T-helper 2 cell treated with Interferon-gamma antibody and Interleukin-4, amounts not matched to agents 100 ng/mL and 5 ng/mL, for 36 hours (primary cell): Measurements from ENCODE around the gene ANKRD13B. TPM values are rescaled to one million over a fixed set of nuclear protein-coding genes. Genes with fewer than 3 reads are reported as not detected.
"Not testable (repeated sequence)": the region's sequence is repeated elsewhere in the genome, so short reads cannot be mapped to it uniquely, and the experiment has no call there.

Source experiments
- intact Hi-C: fragments of 100-400 bp; cut with micrococcal nuclease; formaldehyde crosslinking; loops from one replicate; pipeline ENCODE4 v1.15.1; 2023
- total RNA-seq: library from RNA; stranded (reverse); gene quantifications from 2 replicates; pipeline ENCODE4 v1.2.3, GENCODE V29; 2022

Gene ANKRD13B
- total RNA-seq, 1 donor from 2014 or later = 13.7 TPM

GRCh38 chr17:29629839-29630238 is 36.9 kb downstream of the ANKRD13B start:
- intact Hi-C loops = loop anchor here (10.0 kb wide), 1 partner anchor 465 kb away; no protein-coding TSS in a partner anchor

- intact Hi-C loops = loop anchor here (10.0 kb wide), 1 partner anchor 464 kb away; no protein-coding TSS in a partner anchor
Measured at GRCh38 chr17:29630630-29631193, 37.8 kb downstream of the ANKRD13B start.

- intact Hi-C loops = loop anchor here (10.0 kb wide), 1 partner anchor 461 kb away; no protein-coding TSS in a partner anchor
Measured at GRCh38 chr17:29633886-29634285, 41.0 kb downstream of the ANKRD13B start.

- intact Hi-C loops = no loop called here
Measured at GRCh38 chr17:29640413-29640812, 47.5 kb downstream of the ANKRD13B start.

DNA sequence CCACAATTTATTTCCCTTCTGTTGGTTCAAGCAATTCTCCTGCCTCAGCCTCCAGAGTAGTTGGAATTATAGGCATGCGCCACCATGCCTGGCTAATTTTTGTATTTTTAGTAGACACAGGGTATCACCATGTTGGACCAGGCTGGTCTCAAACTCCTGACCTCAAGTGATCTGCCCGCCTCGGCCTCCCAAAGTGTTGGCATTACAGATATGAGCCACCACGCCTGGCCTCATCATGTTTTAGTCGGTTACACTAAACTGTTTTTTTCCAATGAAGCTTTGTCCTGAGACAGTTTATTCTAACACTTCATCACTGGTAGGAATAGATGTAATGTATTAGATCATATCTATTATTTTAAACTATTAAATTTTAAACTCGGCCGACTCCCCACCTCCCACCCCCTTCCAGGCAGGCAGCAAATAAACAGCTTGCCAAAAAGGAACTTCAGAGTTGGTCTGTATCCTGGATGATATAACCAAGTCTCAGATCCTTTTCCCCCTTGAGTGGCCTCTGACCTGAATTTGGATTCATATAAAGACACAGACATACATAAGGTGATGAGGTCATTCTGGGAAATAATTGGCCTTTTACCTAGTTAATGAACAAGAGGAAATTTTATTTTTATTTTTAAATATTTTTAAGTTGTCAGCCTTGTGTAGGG is 48.2 kb downstream of the ANKRD13B start:
- intact Hi-C loops = no loop called here

DNA sequence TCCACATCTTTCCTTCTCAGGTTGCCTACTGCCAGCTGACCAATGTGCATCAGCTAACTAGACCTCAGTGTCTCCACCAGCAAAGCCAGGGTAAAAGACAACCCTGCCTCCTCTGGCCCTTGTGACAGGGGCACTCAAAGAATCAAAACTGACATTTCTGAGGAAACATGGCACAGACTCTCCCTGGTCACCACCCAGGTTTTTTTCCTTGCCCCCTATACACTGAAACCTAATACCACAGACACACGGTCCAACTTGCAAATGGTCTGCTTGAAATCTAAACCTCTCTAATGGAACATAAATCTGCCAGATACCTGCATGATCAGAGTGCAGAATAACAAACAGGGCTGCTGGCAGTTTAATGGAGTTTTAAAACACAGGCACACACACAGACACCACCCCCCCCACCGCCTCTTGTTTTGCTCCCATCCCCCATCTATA is 49.3 kb downstream of the ANKRD13B start:
- intact Hi-C loops = no loop called here

DNA sequence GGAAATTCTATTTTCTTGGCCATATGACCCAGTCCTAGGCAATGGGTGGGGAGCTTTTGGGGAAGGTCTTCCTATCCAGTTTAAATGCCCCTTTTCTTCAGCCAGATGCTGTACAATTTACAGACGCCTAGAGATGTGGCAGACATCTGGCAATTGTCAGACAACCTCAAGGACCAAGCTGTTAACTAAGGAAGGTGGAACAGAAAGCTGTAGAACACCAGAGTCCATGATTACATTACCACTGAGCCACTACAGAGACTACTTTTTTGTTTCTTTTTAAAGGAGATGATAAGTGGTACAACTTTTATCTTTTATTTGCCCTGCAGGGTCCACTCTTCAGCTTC is 50.9 kb downstream of the ANKRD13B start:
- intact Hi-C loops = no loop called here

DNA sequence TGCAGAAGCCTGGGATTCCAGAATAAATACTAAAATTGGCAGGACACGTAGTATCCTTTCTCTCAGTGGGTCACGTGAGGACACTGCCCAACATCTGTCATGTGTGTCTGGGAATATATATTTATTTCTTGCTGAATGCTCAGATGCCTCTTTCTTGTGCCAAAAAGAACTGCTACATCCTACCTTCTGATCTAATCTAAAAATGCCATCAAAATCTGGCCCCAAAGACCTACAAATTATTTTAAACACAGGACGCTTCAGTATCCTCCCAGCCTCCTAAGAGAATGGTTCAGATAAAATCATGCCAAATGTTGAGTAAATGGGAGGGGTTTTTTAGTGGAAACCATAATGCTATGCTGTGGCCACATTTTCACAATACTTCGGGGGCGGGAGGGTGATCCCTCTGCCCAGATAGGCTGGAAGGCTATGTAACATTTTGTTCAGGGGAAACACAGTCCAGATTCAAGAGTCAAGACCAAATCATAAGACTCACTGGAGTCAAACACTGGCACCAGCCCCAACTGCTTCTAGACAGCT is 52.7 kb downstream of the ANKRD13B start:
- intact Hi-C loops = no loop called here

DNA sequence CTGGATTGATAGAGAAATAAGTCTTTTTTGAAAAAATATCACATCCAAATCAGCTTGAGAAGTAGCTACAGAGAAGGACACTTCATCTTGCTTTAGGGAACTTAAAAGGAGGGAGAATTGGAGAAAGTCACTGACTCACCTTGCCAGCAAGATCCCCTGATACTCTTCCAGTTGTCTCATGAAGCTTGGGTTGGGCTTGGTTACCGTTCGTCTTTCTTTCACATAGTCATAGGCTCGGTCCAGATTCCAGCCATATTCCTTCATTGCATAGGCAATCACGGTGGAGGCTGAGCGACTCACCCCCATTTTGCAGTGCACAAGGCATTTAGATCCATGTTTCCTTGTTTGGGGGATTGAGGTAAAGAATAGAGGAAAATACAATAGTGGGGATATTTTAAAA is 55.1 kb downstream of the ANKRD13B start:
- intact Hi-C loops = no loop called here

GRCh38 chr17:29649359-29649758 is 56.4 kb downstream of the ANKRD13B start:
- intact Hi-C loops = no loop called here

DNA sequence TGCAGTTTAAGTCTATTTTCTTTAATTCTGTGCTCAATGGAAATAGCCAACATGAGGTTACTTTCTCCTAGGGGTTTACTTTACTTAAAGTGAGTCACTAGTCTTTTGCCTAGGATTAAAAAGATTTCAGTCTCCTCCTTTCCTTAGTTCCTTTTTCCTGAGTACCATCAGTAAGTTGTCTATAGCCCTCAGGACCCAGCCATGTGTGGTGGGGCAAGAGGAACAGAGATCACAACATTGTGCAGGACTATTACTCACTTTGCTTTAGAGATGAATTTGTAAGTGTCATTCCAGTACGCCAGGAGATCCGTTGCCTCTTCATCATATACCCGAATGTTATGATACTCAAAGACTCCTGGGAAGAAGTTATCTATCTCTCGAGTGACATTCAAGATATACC is 57.5 kb downstream of the ANKRD13B start:
- intact Hi-C loops = no loop called here

DNA sequence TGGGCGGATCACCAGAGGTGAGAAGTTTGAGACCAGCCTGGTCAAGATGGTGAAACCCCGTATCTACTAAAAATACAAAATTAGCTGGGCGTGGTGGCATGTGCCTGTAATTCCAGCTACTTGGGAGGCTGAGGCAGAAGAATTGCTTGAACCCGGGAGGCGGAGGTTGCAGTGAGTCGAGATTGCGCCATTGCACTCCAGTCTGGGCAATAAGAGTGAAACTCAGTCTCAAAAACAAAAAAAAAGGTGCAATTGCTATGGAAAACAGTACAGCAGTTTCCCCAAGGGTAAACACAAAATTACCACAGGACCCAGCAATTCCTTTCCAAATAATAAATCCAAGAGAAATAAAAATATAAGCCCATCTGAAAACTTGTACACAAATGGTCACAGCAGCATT is 59.0 kb downstream of the ANKRD13B start:
- intact Hi-C loops = not testable (repeated sequence)

GRCh38 chr17:29652976-29653375 is 60.0 kb downstream of the ANKRD13B start:
- intact Hi-C loops = no loop called here

DNA sequence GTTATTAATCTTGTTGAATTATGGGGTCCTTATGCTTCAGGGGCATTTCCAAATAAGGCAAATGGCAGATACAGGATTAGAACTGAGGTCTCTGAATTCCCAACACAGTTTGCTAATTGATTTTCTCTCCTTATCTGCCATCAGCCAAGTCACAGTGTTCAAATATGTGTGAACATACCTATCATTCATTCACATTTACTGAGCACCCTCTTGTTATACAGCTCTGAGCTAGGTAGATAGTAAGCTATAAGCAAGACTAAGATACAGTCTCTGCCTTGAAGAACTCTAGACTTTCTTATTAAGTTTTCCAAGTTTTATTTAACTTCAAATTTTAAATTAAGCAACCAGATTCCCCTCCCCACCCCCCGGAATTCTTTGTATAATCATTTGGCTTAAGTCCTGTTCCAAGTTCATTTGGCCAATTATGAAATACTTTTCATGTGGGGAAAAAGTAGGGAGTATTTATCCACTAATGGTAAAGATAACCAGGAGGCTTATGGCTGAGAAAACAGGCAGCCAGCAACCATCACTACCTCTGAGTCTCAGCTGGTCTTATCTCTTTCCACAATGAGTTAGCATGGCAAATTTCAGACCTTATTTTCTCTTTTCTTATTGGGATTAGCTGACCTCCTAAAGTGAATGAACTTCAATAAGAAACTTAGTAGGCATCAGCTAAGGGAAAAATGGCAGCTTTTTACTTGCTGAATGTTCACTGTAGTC is 61.2 kb downstream of the ANKRD13B start:
- intact Hi-C loops = no loop called here

DNA sequence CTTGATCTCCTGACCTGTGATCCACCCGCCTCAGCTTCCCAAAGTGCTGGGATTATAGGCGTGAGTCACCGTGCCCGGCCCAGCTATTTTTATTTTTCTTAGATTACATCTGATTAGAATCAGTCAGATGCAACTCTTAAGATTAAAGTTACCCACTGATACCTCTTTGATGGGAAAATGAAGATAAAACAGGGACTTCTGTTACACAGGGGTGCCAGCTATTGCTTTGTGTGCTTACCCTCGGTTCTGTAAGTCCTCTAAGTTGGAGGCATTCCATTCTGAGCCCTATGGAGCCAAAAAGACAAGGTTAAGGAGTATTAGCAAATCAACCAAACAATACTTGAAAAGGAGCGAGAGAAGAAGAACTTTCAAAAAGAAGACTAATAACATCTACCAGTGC is 62.4 kb downstream of the ANKRD13B start:
- intact Hi-C loops = no loop called here

DNA sequence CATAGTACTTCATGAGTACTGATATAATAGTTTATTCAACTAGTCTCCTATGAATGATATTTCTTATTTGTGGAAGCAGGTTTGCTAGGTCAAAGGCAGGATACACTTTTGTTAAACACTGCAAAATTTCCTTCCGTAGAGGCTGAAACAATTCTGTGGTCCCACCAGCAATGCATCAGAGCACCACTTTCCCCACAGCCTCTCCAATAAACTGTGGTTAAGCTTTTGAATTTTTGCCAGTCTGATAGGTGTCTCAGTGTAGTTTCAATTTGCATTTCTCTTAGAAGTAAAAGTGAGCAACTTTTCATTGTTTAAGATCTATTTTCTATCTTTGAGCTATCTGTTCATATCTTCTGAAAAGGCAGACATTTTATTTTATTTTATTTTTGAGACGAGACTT is 66.2 kb downstream of the ANKRD13B start:
- intact Hi-C loops = no loop called here

- intact Hi-C loops = no loop called here
Measured at GRCh38 chr17:29661213-29661612, 68.3 kb downstream of the ANKRD13B start.

DNA sequence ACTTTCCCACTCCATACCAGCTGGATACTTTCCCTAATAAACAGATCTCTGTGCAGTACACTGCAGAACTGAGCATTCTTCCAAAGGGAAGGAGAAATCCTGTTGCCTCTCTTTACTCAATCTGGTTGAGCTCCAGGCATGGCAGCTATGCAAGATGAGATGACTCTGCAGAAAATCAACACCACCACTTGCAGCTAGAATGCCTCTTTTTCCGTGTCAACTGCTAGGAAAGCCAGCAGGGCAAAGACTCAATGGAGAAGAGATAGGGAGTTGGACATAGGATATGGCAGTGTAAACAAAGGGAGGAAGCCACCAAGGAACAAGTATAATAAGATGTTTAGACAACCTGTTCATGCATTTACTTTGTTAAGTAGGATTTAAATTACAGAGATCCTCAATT is 70.2 kb downstream of the ANKRD13B start:
- intact Hi-C loops = no loop called here
